OCI-LY3 (cell line): ENCODE data around the gene HHLA2.
"Not testable (repeated sequence)": the region's sequence is repeated elsewhere in the genome, so short reads cannot be mapped to it uniquely, and the experiment has no call there.

ENCODE experiments used
- CTCF ChIP-seq: fragments of 200-600, 300-600 bp; sonication (generic); IDR thresholded peaks from 2 replicates; pipeline ENCODE4 v1.5.1; 2014; ENCODE audit warnings: antibody characterized with exemption, low read length, low read depth
- EZH2phosphoT487 ChIP-seq: fragments of 200-600 bp; shearing (Covaris generic); IDR thresholded peaks from 2 replicates; pipeline ENCODE4 v1.6.1; 2018; ENCODE audit warnings: antibody characterized with exemption, mixed run types, low read depth

GRCh38 chr3:108264534-108265298 is 31.6 kb upstream of the HHLA2 start:
- not testable (repeated sequence) for TF ChIP-seq CTCF, EZH2phosphoT487
